ENCODE results near the gene CIRBP.

- TF ChIP-seq CTCF (IDR thresholded peaks at IDR 0.05; ENCODE audit: low read depth, low read length, missing input control) (no peak), TAF1 (conservative IDR thresholded peaks at IDR 0.05) (no peak), YY1 (IDR thresholded peaks at IDR 0.05) (peak; percentile 43), SP1 (IDR thresholded peaks at IDR 0.05) (peak; percentile 67), RAD21 (IDR thresholded peaks at IDR 0.05) (peak in 1 of 2 donors; percentile 27), REST (IDR thresholded peaks at IDR 0.05) (no peak), FOXA1 (IDR thresholded peaks at IDR 0.05) (no peak)
These were observed 14.2 kb downstream of the CIRBP start for GRCh38 chr19:1283207-1283916.

All from liver (tissue), 3 donors.